ENCODE results near the gene PFDN1. TPM values are rescaled to one million over a fixed set of nuclear protein-coding genes. Genes with fewer than 3 reads are reported as not detected.
A peak's percentile ranks its signal among the peaks of the same experiment; 100 is the strongest.

Gene PFDN1
- polyA plus RNA-seq, 1 experiment, result 114 TPM

DNA sequence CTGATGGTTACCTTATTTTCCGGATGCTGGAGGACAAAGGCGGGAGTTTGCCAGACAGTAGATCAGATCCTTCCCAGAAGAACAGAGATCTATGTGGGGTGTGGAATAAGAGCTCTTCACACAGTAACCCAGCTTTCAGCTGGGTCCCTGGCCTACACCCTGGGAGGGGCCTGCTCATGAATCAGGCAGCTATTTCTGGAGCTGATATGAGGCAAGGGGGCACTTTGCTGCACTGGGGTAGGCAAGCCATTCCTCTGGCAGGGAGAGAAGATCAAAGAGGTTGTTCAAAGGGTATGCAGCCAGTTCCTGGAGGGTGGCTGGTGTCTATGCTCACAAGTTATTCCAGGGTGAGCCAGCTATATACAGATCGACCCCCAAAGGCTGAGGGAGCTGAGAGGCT, 79.3 kb downstream of the PFDN1 start:
- ChIA-PET POLR2A (no interaction called here), CTCF (interaction anchor here (1.0 to 1.7 kb wide), 3 partner anchors 16 to 133 kb away, joined by 3 to 5 read pairs (median 4); no protein-coding TSS in a partner anchor)
- no peaks in the 10 kb centered on the region for H3K27me3 ChIP-seq (ENCODE audit: control insufficient read depth, insufficient read depth, low read length)
- H3K4me3 ChIP-seq (ENCODE audit: low read depth, low read length), result no peak overlapping the region
- TF ChIP-seq, protein P1, sequence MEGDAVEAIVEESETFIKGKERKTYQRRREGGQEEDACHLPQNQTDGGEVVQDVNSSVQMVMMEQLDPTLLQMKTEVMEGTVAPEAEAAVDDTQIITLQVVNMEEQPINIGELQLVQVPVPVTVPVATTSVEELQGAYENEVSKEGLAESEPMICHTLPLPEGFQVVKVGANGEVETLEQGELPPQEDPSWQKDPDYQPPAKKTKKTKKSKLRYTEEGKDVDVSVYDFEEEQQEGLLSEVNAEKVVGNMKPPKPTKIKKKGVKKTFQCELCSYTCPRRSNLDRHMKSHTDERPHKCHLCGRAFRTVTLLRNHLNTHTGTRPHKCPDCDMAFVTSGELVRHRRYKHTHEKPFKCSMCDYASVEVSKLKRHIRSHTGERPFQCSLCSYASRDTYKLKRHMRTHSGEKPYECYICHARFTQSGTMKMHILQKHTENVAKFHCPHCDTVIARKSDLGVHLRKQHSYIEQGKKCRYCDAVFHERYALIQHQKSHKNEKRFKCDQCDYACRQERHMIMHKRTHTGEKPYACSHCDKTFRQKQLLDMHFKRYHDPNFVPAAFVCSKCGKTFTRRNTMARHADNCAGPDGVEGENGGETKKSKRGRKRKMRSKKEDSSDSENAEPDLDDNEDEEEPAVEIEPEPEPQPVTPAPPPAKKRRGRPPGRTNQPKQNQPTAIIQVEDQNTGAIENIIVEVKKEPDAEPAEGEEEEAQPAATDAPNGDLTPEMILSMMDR (IDR thresholded peaks at IDR 0.05; ENCODE audit: insufficient read depth, low read depth, low read length), result no peak
- no peaks in the 10 kb centered on the region for H3K36me3 ChIP-seq (ENCODE audit: control insufficient read depth, insufficient read depth, low read length)
- no peak for DNase-seq (ENCODE audit: low read depth)

DNA sequence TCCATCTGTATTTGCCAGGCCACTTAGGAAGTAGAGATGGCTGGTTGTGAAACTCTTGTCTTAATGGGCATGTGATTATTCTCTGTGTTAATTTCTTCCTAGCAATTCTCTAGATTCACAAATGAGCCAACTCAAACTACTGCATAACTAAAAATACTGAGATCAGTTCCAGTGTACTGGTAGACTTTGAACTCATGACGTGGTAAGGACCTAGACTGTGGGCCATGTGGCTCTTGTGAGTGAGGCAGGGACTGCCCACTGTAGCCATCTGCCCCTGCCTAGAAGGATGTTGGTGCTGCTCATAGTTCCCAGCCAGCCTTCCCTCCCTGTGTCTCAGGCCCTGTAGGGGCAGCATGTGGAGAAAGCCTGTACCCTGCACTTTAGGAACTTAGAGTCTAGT, 80.5 kb downstream of the PFDN1 start:
- DNase-seq (ENCODE audit: low read depth), result no peak
- POLR2A ChIA-PET, result no interaction called here
- TF ChIP-seq, protein P1 (IDR thresholded peaks at IDR 0.05; ENCODE audit: insufficient read depth, low read depth, low read length), result no peak
- no peaks in the 10 kb centered on the region for H3K36me3 ChIP-seq (ENCODE audit: control insufficient read depth, insufficient read depth, low read length)
- H3K27me3 ChIP-seq (ENCODE audit: control insufficient read depth, insufficient read depth, low read length), result no peaks in the 10 kb centered on the region
- H3K4me3 ChIP-seq (ENCODE audit: low read depth, low read length), result no peak overlapping the region
- CTCF ChIA-PET, result interaction anchor here (2.5 kb wide), 1 partner anchor 22 kb away, joined by 8 read pairs; no protein-coding TSS in a partner anchor

DNA sequence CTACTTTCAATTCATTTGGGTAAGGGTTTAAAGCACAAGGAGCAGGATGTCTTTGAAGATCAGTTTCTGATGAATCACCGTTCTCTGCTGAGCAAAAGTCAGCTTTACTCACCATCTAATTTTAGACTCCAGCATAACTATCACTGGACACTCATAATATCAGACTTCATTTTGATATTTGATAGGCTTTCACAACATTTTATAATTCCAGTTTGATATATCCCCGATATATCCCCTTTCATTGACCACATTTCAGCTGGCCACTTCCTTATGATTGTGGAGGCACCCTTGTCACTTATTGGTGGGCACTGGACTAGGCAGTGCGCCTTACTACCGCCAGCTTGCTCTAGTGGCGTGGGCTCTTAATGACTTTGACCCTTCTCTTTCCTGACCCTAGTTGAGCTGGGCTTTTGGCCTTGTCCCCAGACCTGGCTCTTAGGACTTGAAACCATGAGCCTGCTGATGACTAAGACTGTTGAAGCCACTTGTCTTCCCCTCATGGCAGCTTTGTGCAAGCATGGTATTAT, 81.1 kb downstream of the PFDN1 start:
- POLR2A ChIA-PET, result interaction anchor here (0.5 kb wide), 1 partner anchor 13 kb away, joined by 3 read pairs; no protein-coding TSS in a partner anchor
- Histone ChIP-seq H3K27me3 (ENCODE audit: control insufficient read depth, insufficient read depth, low read length) (no peaks in the 10 kb centered on the region), H3K4me3 (ENCODE audit: low read depth, low read length) (no peak overlapping the region), H3K36me3 (ENCODE audit: control insufficient read depth, insufficient read depth, low read length) (no peaks in the 10 kb centered on the region)
- CTCF ChIA-PET, result interaction anchor here (0.7 to 2.5 kb wide), 2 partner anchors 18 to 23 kb away, joined by 4 to 8 read pairs; no protein-coding TSS in a partner anchor
- TF ChIP-seq, protein P1 (IDR thresholded peaks at IDR 0.05; ENCODE audit: insufficient read depth, low read depth, low read length), result no peak
- peak; percentile 43 for DNase-seq (ENCODE audit: low read depth)

DNA sequence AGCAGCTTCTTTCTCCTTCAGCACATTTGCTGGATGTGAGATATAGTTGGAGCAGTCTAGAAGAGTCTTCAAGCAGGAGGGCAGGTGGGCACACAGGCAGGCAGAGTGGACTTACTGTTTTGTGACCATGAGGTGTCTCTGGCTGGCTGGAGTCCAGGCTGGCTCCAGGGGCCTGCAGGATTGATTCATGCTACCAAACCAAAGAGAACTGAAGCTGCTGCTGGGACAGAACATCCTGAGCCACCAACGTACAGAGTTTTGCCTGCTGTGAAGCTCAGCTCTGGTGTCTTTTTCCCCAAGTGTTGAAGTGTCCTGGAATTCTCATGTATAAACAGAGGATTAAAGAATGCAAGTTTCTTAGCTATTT, 82.2 kb downstream of the PFDN1 start:
- TF ChIP-seq, protein P1 (IDR thresholded peaks at IDR 0.05; ENCODE audit: insufficient read depth, low read depth, low read length), result no peak
- Histone ChIP-seq H3K36me3 (ENCODE audit: control insufficient read depth, insufficient read depth, low read length) (no peaks in the 10 kb centered on the region), H3K27me3 (ENCODE audit: control insufficient read depth, insufficient read depth, low read length) (no peaks in the 10 kb centered on the region), H3K4me3 (ENCODE audit: low read depth, low read length) (no peak overlapping the region)
- POLR2A ChIA-PET, result no interaction called here
- DNase-seq (ENCODE audit: low read depth), result no peak
- CTCF ChIA-PET, result interaction anchor here (0.7 to 2.7 kb wide), 3 partner anchors 15 to 75 kb away, joined by 3 to 11 read pairs (median 8); no protein-coding TSS in a partner anchor

DNA sequence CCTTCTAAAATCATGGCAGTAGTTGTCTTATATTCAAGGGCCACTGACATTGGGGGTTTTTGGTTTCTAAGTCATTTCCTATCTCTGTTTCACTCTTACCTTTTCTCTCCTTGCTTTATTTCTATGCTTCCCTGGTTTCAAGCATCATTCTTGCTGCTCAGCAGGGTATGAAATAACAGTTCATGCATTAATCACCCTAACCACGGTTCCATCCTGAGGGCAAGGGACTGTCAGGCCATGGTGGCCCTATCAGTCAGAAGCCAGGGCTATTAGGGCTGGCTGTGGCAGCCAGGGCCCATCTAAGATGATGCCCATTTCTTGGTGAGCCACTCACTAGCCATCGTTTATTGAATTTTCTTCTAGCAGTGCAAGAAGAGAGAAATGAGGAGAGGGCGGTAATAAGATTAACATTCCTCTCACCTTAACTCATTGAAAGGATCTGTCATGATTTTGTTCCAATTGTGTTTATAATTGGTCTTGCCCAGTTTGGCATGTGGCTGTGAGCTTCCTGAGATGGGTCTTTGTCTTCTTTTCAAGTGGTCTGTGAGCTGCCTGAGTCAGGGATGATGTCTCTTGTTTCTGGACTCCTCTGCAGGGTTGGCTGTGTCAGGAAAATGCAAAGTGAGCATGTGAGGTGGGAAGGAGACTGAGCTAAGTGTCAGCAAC, 82.7 kb downstream of the PFDN1 start:
- H3K4me3 ChIP-seq (ENCODE audit: low read depth, low read length), result no peak overlapping the region
- H3K36me3 ChIP-seq (ENCODE audit: control insufficient read depth, insufficient read depth, low read length), result no peaks in the 10 kb centered on the region
- ChIA-PET POLR2A (no interaction called here), CTCF (interaction anchor here (0.7 to 2.7 kb wide), 4 partner anchors 9 to 75 kb away, joined by 3 to 11 read pairs (median 6); no protein-coding TSS in a partner anchor)
- H3K27me3 ChIP-seq (ENCODE audit: control insufficient read depth, insufficient read depth, low read length), result no peaks in the 10 kb centered on the region
- TF ChIP-seq, protein P1 (IDR thresholded peaks at IDR 0.05; ENCODE audit: insufficient read depth, low read depth, low read length), result no peak
- DNase-seq (ENCODE audit: low read depth), result no peak
